Upper lobe of left lung (tissue), 6 donors: ENCODE measurements around the gene FBXO48. TPM values are rescaled to one million over a fixed set of nuclear protein-coding genes. Genes with fewer than 3 reads are reported as not detected.
A peak's percentile ranks its signal among the peaks of the same experiment; 100 is the strongest.

ENCODE experiments used
- ATAC-seq, 2 donors: fragments of 200-7000 bp; cut with Tn5 transposase; one replicate each; pipeline ENCODE4 v1.9.1; 2022; ENCODE audit warnings: mild to moderate bottlenecking in 2 of 2, moderate library complexity in 2 of 2; ENCODE audit not compliant: low FRiP score in 2 of 2
- DNase-seq, 2 donors: peaks; one replicate each; pipeline ENCODE4 v3.0.0-alpha.2; 2019 to 2020
- H3K27ac ChIP-seq, 4 donors: fragments of 200-600 bp; sonication (generic); one replicate each; pipeline ENCODE4 v1.5.1; 2016 to 2019
- H3K27me3 ChIP-seq, 4 donors: fragments of 200-600 bp; sonication (generic); one replicate each; pipeline ENCODE4 v1.5.1; 2017 to 2019
- H3K36me3 ChIP-seq, 4 donors: fragments of 200-600 bp; sonication (generic); one replicate each; pipeline ENCODE4 v1.5.1; 2016 to 2019
- H3K4me1 ChIP-seq, 4 donors: fragments of 200-600 bp; sonication (generic); one replicate each; pipeline ENCODE4 v1.5.1; 2018 to 2019
- H3K4me3 ChIP-seq, 4 donors: fragments of 200-600 bp; sonication (generic); one replicate each; pipeline ENCODE4 v1.5.1; 2017 to 2019; ENCODE audit warnings: mild to moderate bottlenecking in 2 of 4, moderate library complexity in 1 of 4
- H3K9me3 ChIP-seq, 4 donors: fragments of 200-600 bp; sonication (generic); one replicate each; pipeline ENCODE4 v1.5.1; 2018 to 2019
- EP300 ChIP-seq, 4 donors: sonication (generic); formaldehyde crosslinking; IDR thresholded peaks; one replicate each; pipeline ENCODE4 v1.5.1; 2017; ENCODE audit warnings: antibody characterized with exemption in 4 of 4, control low read depth in 2 of 4
- POLR2A ChIP-seq, 4 donors: fragments of 450-650 bp; IDR thresholded peaks; one replicate each; pipeline ENCODE4 v1.5.1; 2016 to 2017; ENCODE audit warnings: antibody characterized with exemption in 4 of 4, mild to moderate bottlenecking in 2 of 4
- POLR2AphosphoS5 ChIP-seq, 2 donors: sonication (generic); formaldehyde crosslinking; IDR thresholded peaks; one replicate each; pipeline ENCODE4 v1.5.1; 2017; ENCODE audit warnings: antibody characterized with exemption in 2 of 2
- WGBS, 2 donors: methylation state at CpG; one replicate each; pipeline ENCODE4 v1.1.5; 2017 to 2018; 5-methylcytosine and 5-hydroxymethylcytosine counted together
- total RNA-seq, 6 donors: library from RNA; depleted of rRNA in 4 of 6; stranded (reverse); fragments of >200 nt in 4 of 6; gene quantifications; one replicate each; pipeline versions ENCODE4 v1.1.0 to v1.2.1, GENCODE V29; 2016 to 2021
- TF ChIP-seq, protein P1 (sequence below), 6 experiments: fragments of 450-650 bp in 4 of 6; fragments of 200-600 bp in 2 of 6; sonication (generic) in 2 of 6; IDR thresholded peaks; one replicate each; pipeline ENCODE4 v1.5.1; 2016 to 2019; ENCODE audit warnings: antibody characterized with exemption in 6 of 6
- donor health status: DM: no; HTN: no; CAD: no; lungs with moderate emphysema.
- donor health status: DM: no; HTN: yes; CAD: no; lungs with severe emphysema.

FBXO48 gene
- total RNA-seq, 6 donors from 2014 or later: 0.46 to 3.1 (median 1.5) TPM

DNA sequence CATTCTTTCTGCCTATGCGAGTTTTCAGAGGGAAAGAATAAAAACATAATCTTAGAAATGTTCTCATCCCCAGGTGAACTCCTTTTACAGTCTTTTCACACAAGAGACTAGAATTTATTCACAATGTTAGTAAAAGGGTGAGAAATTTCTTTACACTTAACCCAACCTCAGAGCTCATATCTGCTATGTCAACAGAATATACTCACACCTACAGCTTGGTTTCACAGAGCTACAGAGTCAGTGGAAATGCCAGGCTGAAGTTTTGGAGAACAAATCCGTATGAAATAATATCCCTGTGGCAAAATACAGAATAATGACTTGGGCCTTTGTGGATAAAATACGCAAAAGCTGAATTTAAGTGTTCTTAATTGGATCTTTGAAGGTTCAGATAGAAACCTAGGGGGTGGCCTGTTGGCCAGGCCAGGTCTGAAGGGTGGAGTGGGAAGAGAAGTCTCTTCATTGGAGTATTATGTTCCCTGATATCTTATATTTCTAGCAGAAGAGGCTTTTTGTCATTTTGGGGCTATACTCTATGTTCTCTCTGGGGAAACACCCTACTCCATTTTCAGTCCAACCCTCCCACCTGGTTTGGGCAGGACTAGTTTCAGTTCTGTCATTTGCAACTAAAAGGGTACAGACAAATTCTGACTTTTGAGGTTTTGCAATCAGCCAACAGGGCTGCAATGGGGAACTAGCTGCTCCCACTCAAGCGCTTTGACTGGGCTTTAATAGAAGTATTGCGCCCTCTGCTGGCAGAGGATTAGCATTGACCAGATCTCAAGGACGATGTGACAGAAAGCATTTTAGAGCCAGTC, 25.7 kb downstream of the FBXO48 start:
- no peaks in the 10 kb centered on the region for H3K27me3 ChIP-seq
- H3K27ac ChIP-seq: peak overlapping the region in 3 of 4 donors; percentile 49 to 55 (median 54)
- ATAC-seq: peak; percentile 94 to 97
- no peaks in the 10 kb centered on the region for H3K9me3 ChIP-seq
- no peak overlapping the region for H3K4me3 ChIP-seq
- H3K4me1 ChIP-seq: peaks cover 19 to 28% (median 23%) of the 10 kb centered on the region in 4 donors
- TF ChIP-seq, protein P1, sequence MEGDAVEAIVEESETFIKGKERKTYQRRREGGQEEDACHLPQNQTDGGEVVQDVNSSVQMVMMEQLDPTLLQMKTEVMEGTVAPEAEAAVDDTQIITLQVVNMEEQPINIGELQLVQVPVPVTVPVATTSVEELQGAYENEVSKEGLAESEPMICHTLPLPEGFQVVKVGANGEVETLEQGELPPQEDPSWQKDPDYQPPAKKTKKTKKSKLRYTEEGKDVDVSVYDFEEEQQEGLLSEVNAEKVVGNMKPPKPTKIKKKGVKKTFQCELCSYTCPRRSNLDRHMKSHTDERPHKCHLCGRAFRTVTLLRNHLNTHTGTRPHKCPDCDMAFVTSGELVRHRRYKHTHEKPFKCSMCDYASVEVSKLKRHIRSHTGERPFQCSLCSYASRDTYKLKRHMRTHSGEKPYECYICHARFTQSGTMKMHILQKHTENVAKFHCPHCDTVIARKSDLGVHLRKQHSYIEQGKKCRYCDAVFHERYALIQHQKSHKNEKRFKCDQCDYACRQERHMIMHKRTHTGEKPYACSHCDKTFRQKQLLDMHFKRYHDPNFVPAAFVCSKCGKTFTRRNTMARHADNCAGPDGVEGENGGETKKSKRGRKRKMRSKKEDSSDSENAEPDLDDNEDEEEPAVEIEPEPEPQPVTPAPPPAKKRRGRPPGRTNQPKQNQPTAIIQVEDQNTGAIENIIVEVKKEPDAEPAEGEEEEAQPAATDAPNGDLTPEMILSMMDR (IDR thresholded peaks at IDR 0.05): peak; percentile 81 to 93 (median 91)
- TF ChIP-seq EP300 (IDR thresholded peaks at IDR 0.05) (no peak), POLR2AphosphoS5 (IDR thresholded peaks at IDR 0.05) (peak; percentile 21 to 40)
- DNase-seq: peak in 1 of 2 donors; percentile 94
- WGBS, 2 donors: 35 to 38% methylated on average over 6 of the region's 6 CpGs
- H3K36me3 ChIP-seq: no peaks in the 10 kb centered on the region

DNA sequence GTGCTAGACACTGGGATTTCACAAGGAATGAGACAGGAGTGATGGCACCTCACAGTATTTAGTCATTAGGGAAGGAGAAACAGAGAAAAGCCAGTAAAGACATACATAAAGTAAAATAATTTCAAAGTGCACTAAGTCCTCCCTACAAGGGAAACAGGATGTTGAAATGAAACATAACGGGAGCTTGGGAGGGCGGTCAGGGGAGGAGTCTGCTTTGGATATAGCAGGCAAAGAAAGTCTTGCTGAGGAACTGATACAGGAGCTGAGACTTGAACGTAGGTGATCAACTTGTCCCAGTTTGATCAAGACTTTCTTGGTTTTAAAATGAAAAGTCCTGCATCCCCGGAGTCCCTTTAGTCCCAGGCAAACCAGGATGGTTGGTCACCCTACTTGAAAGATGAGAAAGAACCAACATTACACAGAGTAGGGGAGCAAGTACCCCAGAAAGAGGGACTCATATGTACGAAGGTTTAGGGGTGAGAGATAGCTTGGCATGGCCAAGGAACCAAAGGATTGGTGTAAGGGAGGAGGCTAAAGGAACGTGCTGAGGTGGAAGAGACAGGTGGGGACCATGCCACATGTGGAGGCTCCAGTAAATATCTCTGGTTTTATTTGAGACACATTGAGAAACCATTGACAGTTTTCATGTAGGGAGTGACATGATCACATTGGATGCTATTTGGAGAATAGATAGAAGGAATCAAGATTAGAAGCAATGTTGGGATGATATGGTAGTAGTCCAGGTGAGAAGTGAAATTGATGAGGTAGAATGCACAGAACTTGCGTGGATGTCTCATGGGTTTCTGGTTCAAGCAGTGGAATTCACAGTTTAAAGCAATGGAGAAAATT, 28.4 kb downstream of the FBXO48 start:
- no peak for DNase-seq
- Histone ChIP-seq H3K4me1 (peaks cover 24 to 31% (median 27%) of the 10 kb centered on the region in 4 donors), H3K27ac (peak overlapping the region in 3 of 4 donors; percentile 16 to 31 (median 24)), H3K4me3 (no peak overlapping the region), H3K9me3 (no peaks in the 10 kb centered on the region), H3K36me3 (no peaks in the 10 kb centered on the region), H3K27me3 (no peaks in the 10 kb centered on the region)
- no peak for ATAC-seq
- WGBS, 2 donors: 60 to 61% methylated on average over 7 of the region's 7 CpGs
- TF ChIP-seq, protein P1 (IDR thresholded peaks at IDR 0.05): no peak
- TF ChIP-seq EP300 (IDR thresholded peaks at IDR 0.05) (no peak), POLR2AphosphoS5 (IDR thresholded peaks at IDR 0.05) (no peak), POLR2A (IDR thresholded peaks at IDR 0.05) (no peak)

DNA sequence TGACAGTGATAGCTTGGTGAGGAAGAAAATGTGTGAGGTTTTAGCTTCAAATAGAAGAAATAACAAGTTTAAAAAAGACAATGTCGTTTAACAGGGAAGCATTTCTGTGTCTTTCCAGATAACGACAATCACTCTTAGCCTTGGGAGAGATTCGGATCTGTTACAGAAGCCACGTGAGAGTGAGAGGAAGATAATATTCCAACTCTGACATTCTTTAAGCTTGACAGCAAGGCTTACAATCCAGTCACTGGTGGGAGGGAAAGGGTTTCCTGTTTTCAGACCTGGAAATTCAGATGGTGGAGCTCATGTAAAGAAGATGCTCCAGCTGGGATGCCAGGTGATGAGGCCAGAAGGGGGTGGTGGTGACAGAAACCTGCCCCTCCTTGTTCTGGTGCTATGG, 30.8 kb downstream of the FBXO48 start:
- no peaks in the 10 kb centered on the region for H3K9me3 ChIP-seq
- H3K27ac ChIP-seq: peak overlapping the region; percentile 9 to 77 (median 64)
- no peak for TF ChIP-seq EP300 (IDR thresholded peaks at IDR 0.05)
- no peaks in the 10 kb centered on the region for H3K27me3 ChIP-seq
- H3K4me3 ChIP-seq: no peak overlapping the region
- H3K36me3 ChIP-seq: no peaks in the 10 kb centered on the region
- ATAC-seq (no peak), DNase-seq (no peak)
- H3K4me1 ChIP-seq: peaks cover 19 to 27% (median 23%) of the 10 kb centered on the region in 4 donors
- 38 to 40% methylated on average over 4 of the region's 4 CpGs for WGBS, 2 donors

DNA sequence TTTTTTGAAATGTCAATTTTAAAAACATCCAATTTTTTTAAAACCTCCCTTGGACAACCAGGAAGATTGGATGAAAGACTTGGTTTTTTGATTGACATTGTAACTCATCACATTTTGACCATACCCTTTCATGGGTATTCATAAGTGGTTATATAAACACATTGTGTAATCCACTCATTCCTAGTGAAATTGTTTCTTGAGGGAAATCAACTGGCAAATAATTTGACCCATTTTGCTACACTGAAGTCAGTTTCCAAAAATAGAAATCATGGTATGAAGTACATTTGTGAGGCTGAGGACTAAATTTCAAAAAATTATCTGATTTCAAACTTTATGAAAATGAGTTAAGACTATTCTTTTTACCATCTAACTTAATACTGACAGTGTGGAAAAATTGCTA, 31.5 kb downstream of the FBXO48 start:
- DNase-seq (no peak), ATAC-seq (no peak)
- H3K36me3 ChIP-seq: no peaks in the 10 kb centered on the region
- H3K9me3 ChIP-seq: no peaks in the 10 kb centered on the region
- H3K4me3 ChIP-seq: no peak overlapping the region
- H3K4me1 ChIP-seq: peaks cover 15 to 22% (median 17%) of the 10 kb centered on the region in 4 donors
- peak overlapping the region in 3 of 4 donors; percentile 63 to 77 (median 66) for H3K27ac ChIP-seq
- TF ChIP-seq EP300 (IDR thresholded peaks at IDR 0.05) (no peak), POLR2AphosphoS5 (IDR thresholded peaks at IDR 0.05) (peak in 1 of 2 donors; percentile 10)
- H3K27me3 ChIP-seq: no peaks in the 10 kb centered on the region

DNA sequence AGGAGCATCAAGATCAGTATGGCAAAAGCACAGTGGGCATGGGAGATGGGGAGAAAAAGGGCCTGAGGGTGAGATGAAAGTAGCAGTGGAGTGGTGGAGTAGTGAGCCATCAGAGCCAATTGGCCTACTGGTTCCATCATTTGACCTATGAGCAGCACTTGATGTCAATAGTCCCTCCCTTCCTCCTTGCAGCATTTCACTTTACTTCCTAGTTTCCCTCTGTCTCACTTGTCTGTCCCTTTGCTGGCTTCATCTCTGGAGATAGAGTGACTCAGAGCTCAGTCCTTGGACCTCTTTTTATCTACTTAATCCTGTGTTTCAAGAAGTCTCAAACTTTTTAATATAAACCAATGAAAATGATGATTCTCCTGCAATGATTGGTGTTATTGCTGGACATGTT, 32.1 kb downstream of the FBXO48 start:
- no peak for DNase-seq
- Histone ChIP-seq H3K4me3 (no peak overlapping the region), H3K27ac (no peak overlapping the region), H3K27me3 (no peaks in the 10 kb centered on the region), H3K36me3 (no peaks in the 10 kb centered on the region), H3K4me1 (peaks cover 8 to 18% (median 11%) of the 10 kb centered on the region in 4 donors), H3K9me3 (no peaks in the 10 kb centered on the region)
- ATAC-seq: peak in 1 of 2 donors; percentile 44
- TF ChIP-seq EP300 (IDR thresholded peaks at IDR 0.05): no peak
- no peak for TF ChIP-seq POLR2AphosphoS5 (IDR thresholded peaks at IDR 0.05)
- no peak for TF ChIP-seq POLR2A (IDR thresholded peaks at IDR 0.05)
- TF ChIP-seq, protein P1 (IDR thresholded peaks at IDR 0.05): no peak
